Thoracic aorta (tissue), 2 donors: ENCODE measurements around the gene KIF13A. TPM values are rescaled to one million over a fixed set of nuclear protein-coding genes. Genes with fewer than 3 reads are reported as not detected.
A peak's percentile ranks its signal among the peaks of the same experiment; 100 is the strongest.

Source experiments
- ATAC-seq: fragments of 150-250 bp; one replicate; pipeline ENCODE4 v1.8.0; 2017; ENCODE audit warnings: low read depth; ENCODE audit not compliant: insufficient number of reproducible peaks, low FRiP score
- DNase-seq: peaks from one replicate; pipeline ENCODE4 v3.0.0-alpha.2; 2020; ENCODE audit warnings: low spot score
- H3K27ac ChIP-seq, 2 donors: fragments of 200-600 bp; sonication (generic); 1 replicate in 1 of 2; 2 replicates in 1 of 2; pipeline ENCODE4 v1.5.1; 2016; ENCODE audit warnings: mild to moderate bottlenecking in 2 of 2, moderate library complexity in 2 of 2
- H3K27me3 ChIP-seq: fragments of 200-600 bp; sonication (generic); replicated peaks from 2 replicates; pipeline ENCODE4 v1.6.0; 2016; ENCODE audit warnings: mild to moderate bottlenecking; ENCODE audit not compliant: insufficient read depth
- H3K36me3 ChIP-seq: fragments of 200-600 bp; sonication (generic); one replicate; pipeline ENCODE4 v1.5.1; 2016
- H3K4me1 ChIP-seq, 2 donors: fragments of 200-600 bp; sonication (generic); 1 replicate in 1 of 2; 2 replicates in 1 of 2; pipeline versions ENCODE4 v1.5.1 to v1.6.0; 2016; ENCODE audit warnings: low read depth in 2 of 2, mild to moderate bottlenecking in 1 of 2; ENCODE audit not compliant: control insufficient read depth in 1 of 2
- H3K4me3 ChIP-seq: fragments of 200-600 bp; sonication (generic); 2 replicates; pipeline ENCODE4 v1.5.1; 2016; ENCODE audit warnings: mild to moderate bottlenecking
- H3K9me3 ChIP-seq: fragments of 200-600 bp; sonication (generic); 2 replicates; pipeline ENCODE4 v1.5.1; 2016
- total RNA-seq, 2 donors: library from RNA; depleted of rRNA; stranded (reverse); fragments of >200 nt; gene quantifications; one replicate each; pipeline versions ENCODE4 v1.1.0 to v1.2.3, GENCODE V29; 2016
- TF ChIP-seq, protein P1 (sequence below): fragments of 200-600 bp; sonication (generic); IDR thresholded peaks from one replicate; pipeline ENCODE4 v1.5.1; 2019; ENCODE audit warnings: antibody characterized with exemption

Gene KIF13A
- total RNA-seq, 2 donors from 2014 or later = 79.3 to 98.0 TPM

DNA sequence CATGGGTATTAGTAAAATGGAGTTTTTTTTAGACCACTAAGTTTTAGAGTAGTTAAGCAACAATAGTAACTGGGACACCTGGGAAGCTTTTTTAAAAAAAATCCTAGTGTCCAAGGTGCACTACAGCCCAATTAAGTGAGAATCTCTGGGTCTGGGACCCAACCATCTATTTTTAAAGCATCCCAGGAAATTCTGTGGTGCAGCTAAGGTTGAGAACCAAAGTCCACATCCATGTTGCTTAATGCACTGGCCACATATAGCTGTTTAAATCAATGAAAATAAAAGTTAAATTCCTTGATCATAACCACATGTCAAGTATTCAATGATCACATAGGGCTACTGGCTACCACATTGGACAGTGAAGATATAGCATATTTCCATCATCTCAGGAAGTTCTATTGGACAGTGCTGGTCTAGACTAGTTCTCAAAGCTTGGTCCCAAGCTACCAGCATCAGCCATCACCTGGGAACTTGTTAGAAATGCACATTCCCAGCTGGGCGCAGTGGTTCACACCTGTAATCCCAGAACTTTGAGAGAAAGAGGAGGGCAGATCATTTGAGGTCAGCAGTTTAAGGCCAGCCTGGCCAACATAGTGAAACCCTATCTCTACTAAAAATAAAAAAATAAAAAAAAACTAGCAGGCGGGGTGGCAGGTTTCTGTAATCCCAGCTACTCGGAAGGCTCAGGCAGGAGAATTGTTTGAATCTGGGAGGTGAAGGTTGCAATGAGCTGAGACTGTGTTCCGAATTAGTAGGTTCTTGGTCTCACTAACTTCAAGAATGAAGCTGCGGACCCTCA is 12.7 kb downstream of the KIF13A start:
- Histone ChIP-seq H3K27ac (no peak overlapping the region), H3K9me3 (no peaks in the 10 kb centered on the region), H3K4me3 (no peak overlapping the region), H3K27me3 (no peaks in the 10 kb centered on the region), H3K36me3 (no peaks in the 10 kb centered on the region), H3K4me1 (peaks cover 17 to 64% of the 10 kb centered on the region in 2 donors)
- DNase-seq (no peak), ATAC-seq (no peak)
- TF ChIP-seq, protein P1, sequence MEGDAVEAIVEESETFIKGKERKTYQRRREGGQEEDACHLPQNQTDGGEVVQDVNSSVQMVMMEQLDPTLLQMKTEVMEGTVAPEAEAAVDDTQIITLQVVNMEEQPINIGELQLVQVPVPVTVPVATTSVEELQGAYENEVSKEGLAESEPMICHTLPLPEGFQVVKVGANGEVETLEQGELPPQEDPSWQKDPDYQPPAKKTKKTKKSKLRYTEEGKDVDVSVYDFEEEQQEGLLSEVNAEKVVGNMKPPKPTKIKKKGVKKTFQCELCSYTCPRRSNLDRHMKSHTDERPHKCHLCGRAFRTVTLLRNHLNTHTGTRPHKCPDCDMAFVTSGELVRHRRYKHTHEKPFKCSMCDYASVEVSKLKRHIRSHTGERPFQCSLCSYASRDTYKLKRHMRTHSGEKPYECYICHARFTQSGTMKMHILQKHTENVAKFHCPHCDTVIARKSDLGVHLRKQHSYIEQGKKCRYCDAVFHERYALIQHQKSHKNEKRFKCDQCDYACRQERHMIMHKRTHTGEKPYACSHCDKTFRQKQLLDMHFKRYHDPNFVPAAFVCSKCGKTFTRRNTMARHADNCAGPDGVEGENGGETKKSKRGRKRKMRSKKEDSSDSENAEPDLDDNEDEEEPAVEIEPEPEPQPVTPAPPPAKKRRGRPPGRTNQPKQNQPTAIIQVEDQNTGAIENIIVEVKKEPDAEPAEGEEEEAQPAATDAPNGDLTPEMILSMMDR = no peak

GRCh38 chr6:17972978-17973622 is 14.3 kb downstream of the KIF13A start:
- TF ChIP-seq, protein P1 = no peak
- no peaks in the 10 kb centered on the region for H3K9me3 ChIP-seq
- no peaks in the 10 kb centered on the region for H3K27me3 ChIP-seq
- DNase-seq = no peak
- H3K4me1 ChIP-seq = peaks cover 31 to 71% of the 10 kb centered on the region in 2 donors
- H3K27ac ChIP-seq = peak overlapping the region; percentile 37 to 44
- H3K4me3 ChIP-seq = no peak overlapping the region
- no peaks in the 10 kb centered on the region for H3K36me3 ChIP-seq
- no peak for ATAC-seq

- Histone ChIP-seq H3K27me3 (no peaks in the 10 kb centered on the region), H3K4me3 (no peak overlapping the region), H3K27ac (peak overlapping the region; percentile 37 to 44), H3K4me1 (peaks cover 37 to 79% of the 10 kb centered on the region in 2 donors), H3K36me3 (no peaks in the 10 kb centered on the region), H3K9me3 (no peaks in the 10 kb centered on the region)
- TF ChIP-seq, protein P1 = no peak
- DNase-seq (no peak), ATAC-seq (no peak)
These were observed 15.1 kb downstream of the KIF13A start for GRCh38 chr6:17972074-17972952.

- Histone ChIP-seq H3K27me3 (no peaks in the 10 kb centered on the region), H3K36me3 (no peaks in the 10 kb centered on the region), H3K4me3 (no peak overlapping the region), H3K4me1 (peaks cover 46 to 88% of the 10 kb centered on the region in 2 donors), H3K9me3 (no peaks in the 10 kb centered on the region), H3K27ac (peak overlapping the region in 1 of 2 donors; percentile 44)
- DNase-seq = peak; percentile 41
- TF ChIP-seq, protein P1 = no peak
- ATAC-seq = peak; percentile 46
These were observed 16.0 kb downstream of the KIF13A start for GRCh38 chr6:17971128-17972073.
